SK-N-SH (cell line): ENCODE data around the gene COL26A1. TPM values are rescaled to one million over a fixed set of nuclear protein-coding genes. Genes with fewer than 3 reads are reported as not detected.

Experiments
- CTCF ChIA-PET: fragments of 300-600, 350-600 bp; formaldehyde crosslinking; extraction: SDS; loops from one replicate; lab custom pipeline; 2021; lab: Yijun Ruan, JAX
- POLR2A ChIA-PET: fragments of 350-600 bp; sonication (Branson Sonifier 250); formaldehyde crosslinking; extraction: SDS; loops from one replicate; lab custom pipeline; 2020; ENCODE audit warnings: antibody characterized with exemption, inconsistent platforms; lab: Yijun Ruan, JAX
- DNase-seq: peaks from one replicate; pipeline ENCODE4 v3.0.0; 2012
- H2AFZ ChIP-seq: fragments of 200-600 bp; sonication (generic); 2 replicates; pipeline ENCODE4 v1.8.1; 2016; ENCODE audit warnings: antibody characterized with exemption, mild to moderate bottlenecking, low read depth
- H3F3A ChIP-seq: fragments of 200-600 bp; sonication (generic); replicated peaks from 2 replicates; pipeline ENCODE3; 2016; ENCODE audit warnings: antibody characterized with exemption, mild to moderate bottlenecking; ENCODE audit not compliant: insufficient read depth
- H3K27ac ChIP-seq, 2 experiments: fragments of 200-500 bp in 1 of 2; fragments of 200-600 bp in 1 of 2; sonication (Bioruptor generic) in 1 of 2; sonication (generic), shearing (Covaris generic) in 1 of 2; 2 replicates each; pipeline versions ENCODE4 v1.5.1 to v1.6.1; 2014 to 2016; ENCODE audit warnings: low read depth in 2 of 2, inconsistent platforms in 1 of 2, low read length in 1 of 2, mild to moderate bottlenecking in 1 of 2, mixed read lengths in 1 of 2
- H3K27me3 ChIP-seq: fragments of 200-600 bp; sonication (generic), shearing (Covaris generic); 2 replicates; pipeline ENCODE4 v1.6.1; 2016; ENCODE audit warnings: mixed run types; ENCODE audit not compliant: insufficient read depth
- H3K36me3 ChIP-seq, 2 experiments: fragments of 200-500 bp in 1 of 2; fragments of 200-600 bp in 1 of 2; sonication (Bioruptor generic) in 1 of 2; sonication (generic) in 1 of 2; replicated peaks in 1 of 2; 2 replicates each; pipeline versions ENCODE3 to v1.5.1; 2014 to 2016; ENCODE audit warnings: low read length in 1 of 2, mild to moderate bottlenecking in 1 of 2; ENCODE audit not compliant: insufficient read depth in 2 of 2, control insufficient read depth in 1 of 2
- H3K4me1 ChIP-seq, 2 experiments: fragments of 200-500 bp in 1 of 2; fragments of 200-600 bp in 1 of 2; sonication (Bioruptor generic) in 1 of 2; sonication (generic), shearing (Covaris generic) in 1 of 2; 2 replicates each; pipeline versions ENCODE4 v1.5.1 to v1.6.1; 2014 to 2016; ENCODE audit warnings: low read depth in 1 of 2, low read length in 1 of 2, mixed run types in 1 of 2; ENCODE audit not compliant: insufficient read depth in 2 of 2, control insufficient read depth in 1 of 2
- H3K4me2 ChIP-seq: fragments of 200-600 bp; sonication (generic), shearing (Covaris generic); 2 replicates; pipeline ENCODE4 v1.6.1; 2017; ENCODE audit warnings: mixed run types
- H3K4me3 ChIP-seq, 2 experiments: fragments of 200-500 bp in 1 of 2; fragments of 200-600 bp in 1 of 2; sonication (Bioruptor generic) in 1 of 2; sonication (generic), shearing (Covaris generic) in 1 of 2; 2 replicates each; pipeline versions ENCODE4 v1.5.1 to v1.8.1; 2014 to 2016; ENCODE audit warnings: low read depth in 2 of 2, inconsistent platforms in 1 of 2, low read length in 1 of 2, mild to moderate bottlenecking in 1 of 2, mixed read lengths in 1 of 2, moderate library complexity in 1 of 2
- H3K79me2 ChIP-seq: fragments of 200-600 bp; sonication (generic); 2 replicates; pipeline ENCODE4 v1.8.1; 2017; ENCODE audit warnings: mild to moderate bottlenecking; ENCODE audit not compliant: insufficient read depth
- H3K9ac ChIP-seq: fragments of 200-600 bp; sonication (generic); 2 replicates; pipeline ENCODE4 v1.6.1; 2017; ENCODE audit warnings: mixed run types
- H3K9me2 ChIP-seq: fragments of 200-600 bp; sonication (generic); 2 replicates; pipeline ENCODE4 v1.6.1; 2017; ENCODE audit warnings: mixed run types
- H3K9me3 ChIP-seq: fragments of 200-600 bp; sonication (generic); 2 replicates; pipeline ENCODE4 v1.6.1; 2017; ENCODE audit warnings: mixed run types, mild to moderate bottlenecking, moderate library complexity
- H4K20me1 ChIP-seq: fragments of 200-600 bp; sonication (generic); 2 replicates; pipeline ENCODE4 v1.6.1; 2017; ENCODE audit warnings: mild to moderate bottlenecking, mixed run types; ENCODE audit not compliant: insufficient read depth
- CHD2 ChIP-seq: fragments of 150-350 bp; IDR thresholded peaks from 2 replicates; pipeline ENCODE4 v1.6.1; 2018; ENCODE audit warnings: low read length; ENCODE audit not compliant: partially characterized antibody
- ELF1 ChIP-seq: IDR thresholded peaks from 2 replicates; pipeline ENCODE4 v1.4.0; 2012
- EP300 ChIP-seq, 2 experiments: IDR thresholded peaks; 2 replicates each; pipeline versions ENCODE4 v1.4.0 to v1.6.1; 2012; ENCODE audit warnings: borderline replicate concordance in 1 of 2, low read depth in 1 of 2, low read length in 1 of 2
- EZH2phosphoT487 ChIP-seq: fragments of 200-600 bp; sonication (generic); IDR thresholded peaks from 2 replicates; pipeline ENCODE4 v1.6.1; 2017; ENCODE audit warnings: low read depth, mixed run types, mild to moderate bottlenecking, antibody characterized with exemption, moderate library complexity, borderline replicate concordance
- FOSL2 ChIP-seq: IDR thresholded peaks from 2 replicates; pipeline ENCODE4 v1.4.0; 2012; ENCODE audit warnings: low read depth, mild to moderate bottlenecking, moderate library complexity, borderline replicate concordance
- FOXJ3 ChIP-seq: sonication (generic); formaldehyde crosslinking; IDR thresholded peaks from 2 replicates; pipeline ENCODE4 v1.5.1; 2020; ENCODE audit warnings: mild to moderate bottlenecking, missing genetic modification reagents
- FOXM1 ChIP-seq: IDR thresholded peaks from 2 replicates; pipeline ENCODE4 v1.4.0; 2012; ENCODE audit warnings: low read depth, mild to moderate bottlenecking
- GABPA ChIP-seq: IDR thresholded peaks from 2 replicates; pipeline ENCODE4 v1.4.0; 2012; ENCODE audit warnings: low read depth, mild to moderate bottlenecking
- IRF3 ChIP-seq: fragments of 150-350 bp; IDR thresholded peaks from 2 replicates; pipeline ENCODE4 v1.6.1; 2016; ENCODE audit warnings: mild to moderate bottlenecking, low read depth, low read length
- MXI1 ChIP-seq: IDR thresholded peaks from 2 replicates; pipeline ENCODE4 v1.6.1; 2012; ENCODE audit warnings: mild to moderate bottlenecking, low read depth, low read length, improper control_type of control experiment
- NFIC ChIP-seq: IDR thresholded peaks from 2 replicates; pipeline ENCODE4 v1.4.0; 2012; ENCODE audit warnings: borderline replicate concordance
- RAD21 ChIP-seq: IDR thresholded peaks from 2 replicates; pipeline ENCODE4 v1.6.1; 2012; ENCODE audit warnings: mild to moderate bottlenecking, low read length
- RCOR1 ChIP-seq: fragments of 150-350 bp; IDR thresholded peaks from 2 replicates; pipeline ENCODE4 v1.6.1; 2017; ENCODE audit warnings: antibody characterized with exemption, low read length
- RFX5 ChIP-seq: IDR thresholded peaks from 2 replicates; pipeline ENCODE4 v1.6.1; 2012; ENCODE audit warnings: mild to moderate bottlenecking, improper control_type of control experiment, low read length
- SMC3 ChIP-seq: IDR thresholded peaks from 2 replicates; pipeline ENCODE4 v1.6.1; 2012; ENCODE audit warnings: low read depth, low read length, improper control_type of control experiment
- TCF12 ChIP-seq: IDR thresholded peaks from 2 replicates; pipeline ENCODE4 v1.4.0; 2012
- TEAD4 ChIP-seq: IDR thresholded peaks from 2 replicates; pipeline ENCODE4 v1.4.0; 2012; ENCODE audit warnings: mild to moderate bottlenecking, borderline replicate concordance; ENCODE audit not compliant: insufficient read depth
- USF1 ChIP-seq: IDR thresholded peaks from 2 replicates; pipeline ENCODE4 v1.4.0; 2012; ENCODE audit warnings: low read depth, borderline replicate concordance
- YY1 ChIP-seq: IDR thresholded peaks from 2 replicates; pipeline ENCODE4 v1.4.0; 2012; ENCODE audit warnings: low read depth, mild to moderate bottlenecking
- ZBTB33 ChIP-seq: IDR thresholded peaks from 2 replicates; pipeline ENCODE4 v1.4.0; 2012; ENCODE audit warnings: low read depth, borderline replicate concordance
- WGBS: methylation state at CpG from one replicate; pipeline ENCODE4 v1.1.6; 2017; ENCODE audit warnings: low lambda C conversion rate; 5-methylcytosine and 5-hydroxymethylcytosine counted together
- polyA plus RNA-seq, 3 experiments: library from polyadenylated mRNA; depleted of rRNA; stranded (reverse); fragments of >200 nt; gene quantifications; 2 replicates each; pipeline ENCODE4 v1.2.3, GENCODE V29; 2012

COL26A1 gene
- polyA plus RNA-seq, 1 of the 3 experiments (the other 2 are of a cell fraction): 0.05 TPM

- H3K79me2 ChIP-seq: no peaks in the 10 kb centered on the region
- 0 out of 2 replicates have a peak, but pooled peaks cover 10% of the 10 kb centered on the region for H3K27me3 ChIP-seq
- WGBS: 79% methylated on average over 5 of the region's 5 CpGs
- H3K9ac ChIP-seq: no peak overlapping the region
- no peaks in the 10 kb centered on the region for H3K36me3 ChIP-seq
- H3K9me3 ChIP-seq: no peaks in the 10 kb centered on the region
- H2AFZ ChIP-seq: no peak overlapping the region
- no peak overlapping the region for H3K4me3 ChIP-seq
- H3K27ac ChIP-seq: no peak overlapping the region
- TF ChIP-seq EP300 (IDR thresholded peaks at IDR 0.05; ENCODE audit: borderline replicate concordance in 1 of 2, low read depth in 1 of 2, low read length in 1 of 2): no peak
- no peak for TF ChIP-seq RAD21
- TF ChIP-seq TEAD4: no peak
- no peak for TF ChIP-seq SMC3
- no peak for TF ChIP-seq MXI1
- no peak for TF ChIP-seq NFIC
- no peak for TF ChIP-seq FOXJ3 (CRISPR knock-in tag)
- no peak for TF ChIP-seq FOXM1
- no peak for TF ChIP-seq CHD2
- no peaks in the 10 kb centered on the region for H3K9me2 ChIP-seq
- ChIA-PET CTCF (interaction anchor here (0.6 to 3.6 kb wide), 4 partner anchors 13 to 713 kb away, joined by 3 to 28 read pairs (median 8); partner anchors contain the start of gene COL26A1), POLR2A (no interaction called here)
- H3K4me1 ChIP-seq: peaks cover 0 to 2% of the 10 kb centered on the region in 2 experiments; a peak in 1 of 4 replicates
- no peak for DNase-seq
- no peak overlapping the region for H3K4me2 ChIP-seq
- no peaks in the 10 kb centered on the region for H3F3A ChIP-seq
- no peaks in the 10 kb centered on the region for H4K20me1 ChIP-seq
These were observed 13.9 kb downstream of the COL26A1 start for GRCh38 chr7:101376601-101377000.

GRCh38 chr7:101377189-101377736 lies 14.6 kb downstream of the COL26A1 start:
- Histone ChIP-seq H3K36me3 (no peaks in the 10 kb centered on the region), H3F3A (no peaks in the 10 kb centered on the region), H3K9me2 (no peaks in the 10 kb centered on the region), H3K79me2 (no peaks in the 10 kb centered on the region), H3K27ac (no peak overlapping the region), H3K9me3 (no peaks in the 10 kb centered on the region), H4K20me1 (no peaks in the 10 kb centered on the region), H3K4me2 (no peak overlapping the region), H2AFZ (no peak overlapping the region), H3K4me3 (no peak overlapping the region), H3K4me1 (peaks cover 0 to 2% of the 10 kb centered on the region in 2 experiments; a peak in 1 of 4 replicates), H3K27me3 (0 out of 2 replicates have a peak, but pooled peaks cover 5% of the 10 kb centered on the region), H3K9ac (no peak overlapping the region)
- DNase-seq: no peak
- 57% methylated on average over 4 of the region's 4 CpGs for WGBS
- CTCF ChIA-PET: interaction anchor here (0.6 to 3.6 kb wide), 5 partner anchors 14 to 712 kb away, joined by 3 to 28 read pairs (median 3); partner anchors contain the start of gene COL26A1
- POLR2A ChIA-PET: no interaction called here
- TF ChIP-seq TCF12 (no peak), USF1 (no peak), NFIC (no peak), FOXM1 (no peak), GABPA (no peak), ELF1 (no peak), RAD21 (no peak), IRF3 (no peak), RFX5 (no peak), YY1 (no peak), FOSL2 (no peak), SMC3 (no peak), ZBTB33 (no peak), EZH2phosphoT487 (no peak), RCOR1 (no peak), TEAD4 (no peak)
